B cell (primary cell): Measurements from ENCODE around the gene CDNF. TPM values are rescaled to one million over a fixed set of nuclear protein-coding genes. Genes with fewer than 3 reads are reported as not detected.

Experiments
- ATAC-seq: fragments of 200-7000 bp; cut with Tn5 transposase; one replicate; pipeline ENCODE4 v1.10.0; 2021; ENCODE audit warnings: low read depth, mild to moderate bottlenecking, moderate number of reproducible peaks, moderate library complexity
- CTCF ChIA-PET: fragments of 350-600 bp; sonication (Branson Sonifier 250); formaldehyde crosslinking; loops from one replicate; lab custom pipeline; 2021; ENCODE audit warnings: antibody characterized with exemption, inconsistent platforms; lab: Charles Lee
- POLR2A ChIA-PET: fragments of 350-600 bp; sonication (Branson Sonifier 250); formaldehyde crosslinking; loops from one replicate; lab custom pipeline; 2021; ENCODE audit warnings: antibody characterized with exemption; lab: Charles Lee
- DNase-seq: peaks from one replicate; pipeline ENCODE4 v3.0.0; 2013
- H2AFZ ChIP-seq: 2 replicates; pipeline ENCODE4 v1.6.1; 2012; ENCODE audit warnings: mild to moderate bottlenecking, low read depth, low read length; ENCODE audit not compliant: insufficient read depth, poor library complexity, severe bottlenecking
- H3K27ac ChIP-seq, 2 donors: 1 replicate in 1 of 2; 2 replicates in 1 of 2; pipeline ENCODE4 v1.5.1; 2012 to 2013; ENCODE audit warnings: low read length in 2 of 2, mild to moderate bottlenecking in 2 of 2, moderate library complexity in 1 of 2
- H3K27me3 ChIP-seq, 4 experiments: fragments of 200-600 bp in 1 of 4; sonication (generic) in 1 of 4; replicated peaks in 1 of 4; 1 replicate in 2 of 4; 2 replicates in 2 of 4; pipeline versions ENCODE4 v1.6.1 to v1.7.0; 2013 to 2016; ENCODE audit warnings: low read length in 3 of 4, mild to moderate bottlenecking in 2 of 4, mixed read lengths in 1 of 4, moderate library complexity in 1 of 4; ENCODE audit not compliant: insufficient read depth in 4 of 4, control insufficient read depth in 3 of 4; ENCODE audit errors: control extremely low read depth in 1 of 4
- H3K36me3 ChIP-seq, 2 experiments: replicated peaks in 1 of 2; 1 replicate in 1 of 2; 2 replicates in 1 of 2; pipeline versions ENCODE4 v1.6.1 to v1.7.1; 2013; ENCODE audit warnings: low read length in 1 of 2; ENCODE audit not compliant: insufficient read depth in 2 of 2, control insufficient read depth in 1 of 2; ENCODE audit errors: control extremely low read depth in 1 of 2, extremely low read depth in 1 of 2
- H3K4me1 ChIP-seq, 2 donors: fragments of 200-600 bp in 1 of 2; sonication (generic) in 1 of 2; 1 replicate in 1 of 2; 2 replicates in 1 of 2; pipeline versions ENCODE4 v1.5.1 to v1.6.1; 2013 to 2017; ENCODE audit warnings: low read length in 2 of 2; ENCODE audit not compliant: control insufficient read depth in 2 of 2, insufficient read depth in 2 of 2
- H3K4me2 ChIP-seq: replicated peaks from 2 replicates; pipeline ENCODE3; 2012; ENCODE audit warnings: mild to moderate bottlenecking, low read depth, low read length; ENCODE audit not compliant: poor library complexity, severe bottlenecking
- H3K4me3 ChIP-seq, 5 experiments: fragments of 200-600 bp in 1 of 5; sonication (generic) in 1 of 5; 1 replicate in 3 of 5; 2 replicates in 2 of 5; pipeline versions ENCODE4 v1.5.1 to v1.7.0; 2011 to 2016; ENCODE audit warnings: low read length in 4 of 5, mild to moderate bottlenecking in 4 of 5, low read depth in 2 of 5, control low read depth in 1 of 5, moderate library complexity in 1 of 5; ENCODE audit not compliant: insufficient read depth in 1 of 5; ENCODE audit errors: control extremely low read depth in 1 of 5, extremely low read depth in 1 of 5
- H3K79me2 ChIP-seq: fragments of 200-600 bp; sonication (generic); one replicate; pipeline ENCODE4 v1.6.0; 2016; ENCODE audit warnings: low read length; ENCODE audit not compliant: control insufficient read depth, insufficient read depth
- H3K9ac ChIP-seq: fragments of 200-600 bp; sonication (generic); 2 replicates; pipeline ENCODE4 v1.6.1; 2017; ENCODE audit warnings: mild to moderate bottlenecking, low read length, moderate library complexity
- H3K9me3 ChIP-seq, 3 donors: one replicate each; pipeline versions ENCODE4 v1.6.1 to v1.7.1; 2013; ENCODE audit warnings: low read length in 2 of 3; ENCODE audit not compliant: control insufficient read depth in 2 of 3, insufficient read depth in 1 of 3; ENCODE audit errors: control extremely low read depth in 1 of 3
- H4K20me1 ChIP-seq: 2 replicates; pipeline ENCODE4 v1.6.0; 2012; ENCODE audit warnings: mild to moderate bottlenecking, low read length; ENCODE audit not compliant: insufficient read depth, control insufficient read depth, poor library complexity, severe bottlenecking
- H3K27ac Mint-ChIP-seq: one replicate; pipeline ENCODE4 v1.8.0; 2021; ENCODE audit warnings: mixed read lengths
- H3K27me3 Mint-ChIP-seq: one replicate; pipeline ENCODE4 v1.8.0; 2021; ENCODE audit warnings: mixed read lengths
- H3K4me1 Mint-ChIP-seq: one replicate; pipeline ENCODE4 v1.8.0; 2021; ENCODE audit warnings: mixed read lengths
- H3K4me3 Mint-ChIP-seq: one replicate; pipeline ENCODE4 v1.8.0; 2021; ENCODE audit warnings: mixed read lengths
- H3K9me3 Mint-ChIP-seq: one replicate; pipeline ENCODE4 v1.8.0; 2022; ENCODE audit warnings: mixed read lengths; ENCODE audit not compliant: insufficient read depth
- CTCF ChIP-seq: fragments of 200-600 bp; IDR thresholded peaks from one replicate; pipeline ENCODE4 v1.8.0; 2022; ENCODE audit warnings: antibody characterized with exemption, mild to moderate bottlenecking
- EZH2 ChIP-seq: IDR thresholded peaks from 2 replicates; pipeline ENCODE4 v1.6.1; 2012; ENCODE audit warnings: borderline replicate concordance, low read depth, mild to moderate bottlenecking, moderate library complexity, low read length; ENCODE audit not compliant: insufficient read depth, poor library complexity, severe bottlenecking
- WGBS: methylation state at CpG from one replicate; pipeline ENCODE4 v1.1.5; 2013; ENCODE audit warnings: missing lambda C conversion rate; ENCODE audit not compliant: insufficient coverage; 5-methylcytosine and 5-hydroxymethylcytosine counted together
- intact Hi-C: fragments of 100-400 bp; cut with micrococcal nuclease; formaldehyde crosslinking; loops from one replicate; pipeline ENCODE4 v1.10.0; 2022
- polyA plus RNA-seq: library from polyadenylated mRNA; depleted of rRNA; stranded (reverse); fragments of >200 nt; gene quantifications from 2 replicates; pipeline ENCODE4 v1.2.3, GENCODE V29; 2012
- total RNA-seq, 2 donors: library from RNA; stranded (reverse); fragments of 120-200 nt in 1 of 2; gene quantifications; 1 replicate in 1 of 2; 2 replicates in 1 of 2; pipeline versions ENCODE4 v1.2.3 to v1.2.4, GENCODE V29; 2013 to 2022

The CDNF gene
- total and polyA plus RNA-seq, 2 donors (not counting 1 experiment from before 2014, with no cell fraction given): 1.4 to 1.8 TPM

- ATAC-seq: no peak
- no CpG with 5 or more reads among the region's 2 CpGs for WGBS
- no peak overlapping the region for H3K27ac ChIP-seq
Measured at GRCh38 chr10:14840178-14840577, 2.3 kb upstream of the CDNF start.

GRCh38 chr10:14839305-14839695, 1.5 kb upstream of the CDNF start:
- Mint-ChIP-seq H3K4me3 (peak overlapping the region; percentile 98), H3K4me1 (peaks cover 20% of the 10 kb centered on the region), H3K27me3 (no peaks in the 10 kb centered on the region), H3K9me3 (no peaks in the 10 kb centered on the region), H3K27ac (peak overlapping the region; percentile 84)
- H2AFZ ChIP-seq: peak overlapping the region; percentile 93
- H3K36me3 ChIP-seq: peaks cover 10 to 27% of the 10 kb centered on the region in 2 experiments
- H3K4me2 ChIP-seq: peak overlapping the region; percentile 94
- TF ChIP-seq CTCF (no peak), EZH2 (no peak)
- H3K4me3 ChIP-seq: peak overlapping the region; percentile 57 to 99 (median 98)
- peaks cover 46% of the 10 kb centered on the region for H3K79me2 ChIP-seq
- DNase-seq (no peak), ATAC-seq (no peak)
- H3K4me1 ChIP-seq: peaks cover 16 to 17% of the 10 kb centered on the region in 2 donors
- intact Hi-C loops: loop anchor here (2.0 to 5.0 kb wide), 5 partner anchors 87 to 1252 kb away; partner anchors contain the start of genes MEIG1, PRPF18 and RPP38
- no peaks in the 10 kb centered on the region for H4K20me1 ChIP-seq
- no peaks in the 10 kb centered on the region for H3K27me3 ChIP-seq
- ChIA-PET POLR2A (no interaction called here), CTCF (interaction anchor here (4.0 kb wide), 1 partner anchor 133 kb away, joined by 23 read pairs; no protein-coding TSS in a partner anchor)
- H3K9me3 ChIP-seq: no peaks in the 10 kb centered on the region
- no peak overlapping the region for H3K27ac ChIP-seq
- H3K9ac ChIP-seq: peak overlapping the region; percentile 93
- WGBS: 38% methylated on average over 10 of the region's 14 CpGs

More at GRCh38 chr10:14840178-14840577, 2.3 kb upstream of the CDNF start:
- Histone ChIP-seq H3K4me1 (peaks cover 16 to 17% of the 10 kb centered on the region in 2 donors), H3K4me2 (no peak overlapping the region), H3K9ac (no peak overlapping the region), H3K79me2 (peaks cover 46% of the 10 kb centered on the region), H3K36me3 (peaks cover 10 to 27% of the 10 kb centered on the region in 2 experiments), H2AFZ (no peak overlapping the region), H3K9me3 (no peaks in the 10 kb centered on the region), H4K20me1 (no peaks in the 10 kb centered on the region), H3K27me3 (no peaks in the 10 kb centered on the region), H3K4me3 (no peak overlapping the region)
- H3K27me3 Mint-ChIP-seq: no peaks in the 10 kb centered on the region
- ChIA-PET POLR2A (no interaction called here), CTCF (no interaction called here)
- no peaks in the 10 kb centered on the region for H3K9me3 Mint-ChIP-seq
- TF ChIP-seq EZH2 (no peak), CTCF (no peak)
- no peak overlapping the region for H3K27ac Mint-ChIP-seq
- intact Hi-C loops: no loop called here
- DNase-seq: no peak
- peaks cover 20% of the 10 kb centered on the region for H3K4me1 Mint-ChIP-seq
- H3K4me3 Mint-ChIP-seq: peak overlapping the region; percentile 20
